HK-2 (cell line): ENCODE data around the gene PRKAG2.

ENCODE experiments used
- DNase-seq: peaks from one replicate; pipeline ENCODE4 v3.0.0-alpha.2; 2018; ENCODE audit not compliant: unreplicated experiment

The PRKAG2 gene

DNA sequence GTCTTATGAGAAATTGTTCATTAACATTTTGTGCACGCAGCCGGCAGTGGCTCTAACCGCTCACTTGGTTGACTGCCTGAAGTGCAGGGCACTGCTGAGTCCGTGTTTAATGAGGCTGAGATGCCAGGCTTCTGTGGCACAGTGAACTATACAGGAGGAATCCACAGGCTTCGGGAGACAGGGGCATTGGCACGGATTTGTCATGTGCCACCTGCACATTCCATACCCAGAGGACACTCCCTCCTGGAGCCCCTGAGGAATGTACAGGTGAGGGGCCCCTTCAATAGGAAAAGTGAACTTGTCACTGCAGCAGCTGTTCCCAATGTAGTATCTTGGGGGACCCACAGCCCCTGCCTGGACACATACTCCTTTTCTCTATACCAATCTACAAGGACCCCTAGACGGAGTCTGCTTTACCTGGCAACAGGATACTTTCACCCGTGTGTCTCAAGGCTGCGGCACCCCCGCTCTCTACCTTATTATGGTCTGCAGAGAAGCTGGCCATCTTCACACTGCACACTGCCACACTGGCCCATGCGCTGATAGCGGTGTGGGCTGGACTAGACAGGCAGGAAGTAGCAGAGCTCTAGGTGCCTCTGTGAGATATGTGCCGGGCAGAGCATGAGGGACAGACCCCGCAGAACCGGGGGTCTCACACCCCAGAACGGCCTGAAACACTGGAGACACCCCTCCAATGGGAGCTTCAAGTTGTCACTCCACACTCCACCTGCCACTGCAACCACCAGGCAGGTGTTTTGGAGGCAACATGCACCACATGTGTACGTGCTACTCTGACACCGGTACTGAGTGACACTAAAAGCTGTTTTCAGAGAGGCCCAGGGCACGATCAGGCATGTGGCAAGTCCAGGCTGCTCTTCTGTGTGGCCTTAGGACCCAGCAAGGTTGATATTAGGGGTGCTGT lies 285.8 kb downstream of the PRKAG2 start:
- no peak for DNase-seq

DNA sequence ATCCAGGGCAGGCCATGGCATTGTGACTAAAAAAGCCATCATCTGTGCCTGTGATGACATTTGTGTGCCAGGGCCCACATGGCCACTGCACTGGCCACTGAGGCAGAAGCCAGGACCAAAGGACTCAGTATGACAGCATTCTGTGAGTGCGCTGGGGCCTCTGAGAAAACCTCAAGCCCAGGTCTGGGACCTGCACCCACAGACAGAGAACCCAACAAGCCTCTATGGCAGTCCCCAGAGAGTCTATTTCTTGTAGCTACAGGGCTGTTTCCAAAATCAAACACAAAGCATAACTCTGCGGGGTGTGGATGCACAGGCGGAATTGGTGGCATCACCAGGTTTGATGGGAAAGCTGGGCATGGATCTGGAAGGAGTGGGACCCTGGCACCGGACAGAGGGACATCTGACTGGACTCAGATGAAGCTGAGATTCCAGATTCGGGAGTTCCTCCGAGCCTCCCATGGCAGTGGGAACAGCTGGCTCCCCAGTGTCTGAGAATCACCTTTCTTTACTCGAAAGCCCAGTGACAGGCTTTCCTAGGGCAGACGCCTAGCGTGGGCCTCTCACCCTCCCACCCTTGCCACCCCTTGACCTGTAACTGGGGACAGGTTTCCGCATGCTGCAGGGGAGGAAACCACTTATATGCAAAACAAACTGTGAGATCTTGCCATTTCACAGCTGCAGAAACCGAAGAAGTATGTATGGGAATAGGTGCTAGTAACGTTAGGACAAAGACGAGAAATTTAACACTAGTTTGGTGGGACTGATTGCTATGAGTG lies 286.7 kb downstream of the PRKAG2 start:
- no peak for DNase-seq

DNA sequence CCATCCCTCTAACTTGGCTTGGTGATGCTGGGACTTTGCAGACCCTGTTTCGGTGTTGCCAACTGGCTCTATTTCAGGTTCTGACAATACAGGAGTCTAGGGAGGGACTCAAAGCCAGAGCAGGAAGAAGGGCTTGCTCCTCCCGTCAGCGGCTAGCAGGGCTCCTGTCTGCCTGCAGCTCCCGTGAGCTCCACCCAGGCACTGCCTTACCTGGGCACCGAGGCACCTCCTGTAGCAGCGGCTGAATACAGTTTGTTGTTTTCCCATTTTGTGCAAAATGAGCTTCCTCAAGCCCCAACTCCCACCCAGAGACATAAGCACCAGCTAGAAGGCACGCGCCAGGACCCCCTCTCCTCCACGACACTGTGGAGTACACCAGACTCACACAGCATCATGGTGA lies 287.9 kb downstream of the PRKAG2 start:
- no peak for DNase-seq

DNA sequence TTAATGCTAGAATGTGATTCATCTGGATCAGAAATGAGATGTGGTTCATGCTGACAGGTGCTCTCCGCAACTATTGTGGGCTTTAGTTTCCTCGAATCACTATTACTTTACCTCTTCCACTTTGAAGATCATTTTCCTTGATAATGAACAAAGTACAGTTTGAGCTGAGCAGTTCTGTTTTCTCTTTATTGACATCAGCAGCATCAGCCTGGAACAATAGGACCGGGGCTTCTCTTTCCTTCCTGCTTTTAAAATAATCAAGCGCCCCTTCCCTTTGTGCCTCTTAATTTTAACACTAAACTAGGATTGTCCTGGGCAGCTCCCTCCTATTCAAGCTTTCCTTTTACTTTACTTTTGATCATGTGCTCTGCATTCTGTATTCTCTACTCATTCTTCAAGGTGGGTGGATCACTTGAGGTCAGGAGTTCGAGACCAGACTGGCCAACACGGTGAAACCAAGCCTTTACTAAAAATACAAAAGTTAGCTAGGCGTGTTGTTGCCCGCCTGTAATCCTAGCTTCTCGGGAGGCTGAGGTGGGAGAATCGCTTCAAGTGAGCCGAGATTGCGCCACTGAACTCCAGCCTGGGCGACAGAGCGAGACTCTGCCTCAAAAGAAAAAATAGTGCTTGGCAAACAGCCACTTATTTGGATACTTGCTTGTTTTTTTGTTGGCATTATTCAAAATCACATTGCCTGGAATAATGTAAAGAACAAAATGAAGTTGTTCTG lies 290.2 kb downstream of the PRKAG2 start:
- DNase-seq = no peak

DNA sequence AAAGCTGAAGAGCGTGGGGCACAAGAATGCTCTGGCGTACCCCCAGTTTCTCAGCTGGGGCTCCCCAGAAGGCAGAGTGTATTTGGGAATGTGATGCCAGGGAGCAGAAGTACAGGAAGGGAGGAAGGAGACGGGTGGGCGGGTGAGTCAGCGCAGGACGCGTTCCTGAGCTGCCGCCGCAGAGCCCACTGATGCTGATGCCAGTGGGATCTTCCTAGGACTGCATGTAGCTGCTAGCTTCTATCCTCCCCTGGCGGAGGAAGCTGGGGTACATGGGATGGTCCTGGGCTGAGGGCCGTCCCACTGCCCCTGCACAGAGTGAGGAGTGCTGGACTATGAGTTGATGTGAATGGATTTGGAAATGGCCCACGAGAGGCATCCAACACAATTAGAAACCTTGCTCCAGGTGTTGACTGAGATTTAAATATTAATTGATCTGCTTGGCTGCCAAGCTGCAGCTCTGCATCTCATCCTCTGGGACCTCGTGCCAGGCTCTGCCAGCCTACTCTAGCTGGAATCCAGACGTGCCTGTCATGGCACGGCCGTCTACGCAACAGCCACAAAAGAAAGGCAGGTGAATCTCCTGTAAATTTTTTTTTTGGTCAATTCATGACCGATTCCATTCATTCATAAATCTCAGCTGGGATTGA lies 291.0 kb downstream of the PRKAG2 start:
- no peak for DNase-seq

DNA sequence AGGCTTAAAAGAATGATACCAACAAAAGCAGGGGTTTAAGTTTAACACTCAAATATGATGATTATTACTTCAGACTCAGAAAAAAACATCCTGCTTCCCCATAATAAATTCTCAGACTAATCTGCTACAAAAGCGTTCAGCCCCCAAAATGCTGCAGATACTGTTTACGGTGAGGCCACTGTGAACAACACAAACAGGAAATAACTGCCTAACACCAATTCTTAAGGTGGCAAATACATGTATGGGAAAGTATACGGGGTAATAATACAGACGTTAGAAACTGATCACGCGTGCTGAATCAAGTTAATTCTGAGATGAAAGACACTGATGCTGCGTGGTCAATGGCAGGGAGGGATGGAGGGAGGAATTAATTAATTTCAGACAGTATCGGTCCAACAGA lies 295.2 kb downstream of the PRKAG2 start:
- no peak for DNase-seq

DNA sequence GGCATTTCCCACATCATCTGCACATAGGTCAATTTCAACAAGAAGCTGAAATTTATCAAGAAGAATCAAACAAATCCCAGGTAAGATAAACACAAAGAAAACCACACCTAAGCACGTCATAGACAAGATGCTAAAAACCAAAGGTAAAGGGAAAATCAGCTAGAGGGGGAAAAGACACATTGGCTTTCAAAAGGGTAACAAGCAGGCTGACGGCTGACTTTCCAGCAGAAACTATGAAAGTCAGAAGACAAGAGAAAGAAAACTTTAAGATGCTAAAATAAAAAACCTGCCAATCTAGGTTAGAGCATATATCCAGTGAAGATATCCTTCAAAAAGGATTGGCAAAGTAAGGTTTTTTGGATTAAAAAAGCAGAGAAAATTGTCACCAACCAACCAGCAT lies 297.3 kb downstream of the PRKAG2 start:
- DNase-seq = no peak

DNA sequence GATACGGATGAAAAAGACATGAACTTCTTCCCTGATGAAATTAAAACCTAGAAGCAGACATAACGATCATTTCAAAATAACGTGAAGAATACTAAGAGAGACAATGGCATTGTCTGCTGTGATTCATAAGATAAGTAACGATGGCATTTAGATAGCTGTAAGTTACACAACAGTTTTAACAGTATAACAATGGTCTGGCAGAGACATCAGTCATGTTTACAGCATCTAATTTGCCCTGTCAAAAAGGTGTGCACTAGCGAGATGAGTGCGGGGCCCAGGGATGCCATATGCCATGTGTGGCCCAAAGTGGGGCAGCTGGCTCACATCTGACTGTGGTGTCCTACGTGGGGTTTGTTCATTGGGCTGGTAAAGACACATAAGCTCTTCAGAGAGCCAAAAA lies 301.5 kb downstream of the PRKAG2 start:
- no peak for DNase-seq

DNA sequence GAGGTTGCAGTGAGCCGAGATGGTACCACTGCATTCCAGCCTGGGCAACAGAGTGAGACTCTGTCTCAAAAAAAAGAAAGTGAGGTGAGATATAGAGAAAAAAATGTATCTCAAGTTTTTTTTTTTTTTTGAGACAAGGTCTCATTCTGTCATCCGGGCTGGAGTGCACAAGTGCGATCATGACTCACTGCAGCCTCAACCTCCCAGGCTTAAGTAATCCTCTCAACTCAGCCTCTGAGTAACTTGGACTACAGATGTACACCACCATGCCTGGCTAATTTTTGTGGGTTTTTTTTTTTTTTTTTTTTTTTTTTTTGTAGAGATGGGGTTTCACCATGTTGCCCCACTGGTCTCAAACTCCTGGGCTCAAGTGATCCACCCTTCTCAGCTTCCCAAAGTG lies 303.9 kb downstream of the PRKAG2 start:
- peak; percentile 49 for DNase-seq

DNA sequence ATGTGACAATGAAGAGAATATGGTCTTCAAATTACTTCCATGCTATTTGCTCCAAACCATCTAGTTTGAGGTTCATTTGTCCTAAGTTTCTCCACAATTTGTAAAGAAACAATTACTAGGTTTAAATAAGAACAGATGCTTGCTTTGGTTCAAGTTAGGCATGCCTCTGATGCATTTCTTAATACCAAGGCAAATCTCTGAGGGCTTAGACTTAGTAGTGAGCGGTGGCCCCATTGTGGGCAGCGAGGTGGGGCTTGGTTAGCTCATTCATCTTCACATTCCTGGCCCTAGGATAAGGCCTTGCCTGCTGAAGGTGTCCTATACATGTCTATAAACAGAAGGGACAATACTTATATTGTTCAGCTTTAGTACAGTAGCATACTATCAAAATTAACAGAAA lies 304.8 kb downstream of the PRKAG2 start:
- no peak for DNase-seq

DNA sequence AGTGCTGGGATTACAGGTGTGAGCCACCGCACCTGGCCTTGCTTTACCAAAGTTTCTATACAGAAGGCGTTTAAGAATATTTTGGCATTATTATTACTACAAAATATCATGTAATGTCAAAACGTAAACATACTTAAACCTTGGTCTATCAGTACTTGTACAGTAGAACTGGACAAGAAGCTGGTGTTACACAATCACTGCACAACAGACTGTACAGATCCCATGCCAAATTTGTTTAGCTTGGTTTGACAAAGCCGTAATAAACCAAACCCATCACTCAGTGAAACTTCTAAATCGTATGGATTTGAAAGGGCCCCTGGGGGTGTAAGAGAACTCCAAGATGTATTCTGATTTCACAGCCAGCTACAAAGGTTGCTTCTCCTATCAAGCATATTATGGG lies 305.4 kb downstream of the PRKAG2 start:
- no peak for DNase-seq

DNA sequence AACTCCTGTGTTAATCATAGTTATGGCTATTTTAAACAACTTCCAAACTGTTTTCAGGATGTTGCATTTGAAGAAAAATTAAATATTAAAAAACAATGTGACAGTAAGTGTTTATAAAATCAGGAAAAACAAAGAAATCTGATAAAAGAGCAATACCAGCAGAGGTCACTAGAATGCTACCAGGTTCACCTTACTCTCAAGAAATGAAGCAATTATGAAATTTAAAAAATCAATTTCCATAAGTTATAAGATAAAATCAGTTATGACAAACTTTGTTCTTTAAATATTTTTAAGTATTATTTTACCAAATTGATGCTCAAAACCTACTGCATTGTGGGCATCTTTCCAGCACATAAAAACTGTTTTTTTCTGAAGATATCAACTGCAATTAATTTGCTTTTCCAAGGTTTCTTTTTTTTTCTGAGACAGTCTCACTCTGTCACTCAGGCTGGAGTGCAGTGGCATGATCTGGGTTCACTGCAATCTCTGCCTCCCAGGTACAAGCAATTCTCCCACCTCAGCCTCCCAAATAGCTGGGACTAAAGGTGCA lies 306.5 kb downstream of the PRKAG2 start:
- DNase-seq = no peak

DNA sequence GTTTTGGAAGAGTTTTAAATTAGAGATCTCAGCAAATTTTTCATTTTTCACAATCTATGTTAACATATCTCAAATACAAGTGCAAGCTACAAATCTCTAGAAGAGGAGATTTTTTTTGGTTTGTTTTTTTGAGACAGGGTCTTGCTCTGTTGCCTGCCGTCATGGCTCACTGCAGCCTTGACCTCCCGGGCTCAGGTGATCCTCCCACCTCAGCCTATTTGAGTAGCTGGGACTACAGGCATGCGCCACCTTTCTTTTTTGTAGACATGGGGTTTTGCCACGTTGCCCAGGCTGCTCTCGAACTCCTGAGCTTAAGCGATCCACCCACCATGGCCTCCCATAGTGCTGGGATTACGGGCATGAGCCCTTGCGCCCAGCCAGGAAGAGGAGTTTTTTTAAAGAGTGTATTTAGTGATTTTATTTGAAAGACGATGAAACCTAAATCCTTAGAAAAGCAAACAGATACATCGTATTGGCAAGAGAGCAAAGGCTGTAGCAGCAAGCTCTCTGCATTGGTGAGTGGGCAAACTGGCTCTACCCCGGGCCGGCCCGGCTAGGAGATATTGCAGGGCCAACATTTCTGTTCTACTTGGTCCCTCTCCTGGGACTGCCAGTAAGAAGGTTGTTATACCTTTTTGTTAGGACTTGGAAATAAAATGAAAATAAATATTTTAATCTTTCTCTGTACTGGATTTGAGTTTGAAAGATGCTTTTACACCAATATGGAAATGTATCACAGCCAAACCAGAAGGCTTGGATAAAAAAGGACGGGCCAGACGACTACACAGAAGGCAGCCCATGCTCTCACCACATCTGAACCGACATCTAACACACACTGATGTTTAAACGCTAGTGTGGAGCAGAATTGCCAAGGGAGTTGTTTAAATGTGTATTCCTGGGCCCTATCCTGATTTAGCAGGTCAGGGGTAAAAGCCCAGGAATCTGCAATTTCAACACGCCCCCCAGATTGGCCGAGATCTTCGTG lies 307.7 kb downstream of the PRKAG2 start:
- no peak for DNase-seq

DNA sequence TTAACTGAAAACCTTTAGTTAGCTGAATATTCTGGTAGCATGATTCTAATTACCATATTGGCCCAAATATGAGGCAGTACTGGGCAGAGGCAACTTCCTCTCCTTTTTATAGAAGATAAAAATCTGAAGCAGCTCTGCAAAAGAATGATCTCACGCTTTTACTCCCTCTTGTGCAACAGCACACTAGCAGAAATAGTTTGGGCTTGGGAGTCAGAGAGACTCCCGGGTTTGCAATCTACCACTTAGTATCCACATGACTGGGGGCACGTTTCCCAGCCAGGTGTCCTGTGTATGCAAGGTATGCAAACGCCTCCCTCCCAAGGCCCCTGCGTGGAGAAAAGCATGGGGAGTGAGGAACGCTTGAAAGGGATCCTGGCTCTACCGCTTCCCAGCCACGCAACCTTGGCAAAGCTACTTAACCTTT lies 310.0 kb downstream of the PRKAG2 start:
- DNase-seq = no peak

DNA sequence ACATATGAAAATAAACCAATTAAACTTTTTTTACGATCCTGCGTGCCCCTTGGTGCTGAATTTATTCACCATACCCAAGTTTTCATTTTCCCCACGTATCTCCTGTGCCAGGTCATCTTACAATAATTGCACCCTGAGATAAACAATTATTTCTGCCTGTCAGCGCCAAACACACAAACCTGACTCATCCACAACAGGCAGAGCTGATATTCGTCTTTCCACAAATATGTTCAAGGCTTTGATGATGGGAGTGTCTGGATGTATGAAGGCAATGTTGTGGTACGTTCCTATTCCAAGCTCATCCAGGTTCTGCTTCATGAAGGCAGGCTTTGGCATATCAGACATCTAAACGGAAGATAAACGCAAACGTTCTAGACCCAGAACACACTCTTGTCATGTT lies 311.4 kb downstream of the PRKAG2 start:
- no peak for DNase-seq

DNA sequence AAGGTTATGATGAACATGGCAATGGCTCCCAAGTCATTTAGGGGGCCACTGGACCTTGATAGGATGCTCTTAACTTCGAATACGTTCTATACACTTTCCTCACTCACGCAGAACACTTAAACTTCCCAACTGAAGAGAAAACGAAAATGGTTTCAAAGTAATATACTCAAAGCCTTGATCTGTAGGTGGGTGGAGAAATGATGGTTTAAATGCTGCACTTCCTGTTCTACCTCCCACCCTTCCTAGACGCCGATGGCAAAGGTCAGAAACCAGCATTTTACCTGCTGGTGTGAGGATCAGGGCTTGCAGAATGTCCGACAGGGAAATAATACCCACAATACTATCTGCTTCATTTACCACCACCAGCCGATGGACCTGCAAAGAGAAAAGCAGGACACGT lies 316.7 kb downstream of the PRKAG2 start:
- DNase-seq = no peak

DNA sequence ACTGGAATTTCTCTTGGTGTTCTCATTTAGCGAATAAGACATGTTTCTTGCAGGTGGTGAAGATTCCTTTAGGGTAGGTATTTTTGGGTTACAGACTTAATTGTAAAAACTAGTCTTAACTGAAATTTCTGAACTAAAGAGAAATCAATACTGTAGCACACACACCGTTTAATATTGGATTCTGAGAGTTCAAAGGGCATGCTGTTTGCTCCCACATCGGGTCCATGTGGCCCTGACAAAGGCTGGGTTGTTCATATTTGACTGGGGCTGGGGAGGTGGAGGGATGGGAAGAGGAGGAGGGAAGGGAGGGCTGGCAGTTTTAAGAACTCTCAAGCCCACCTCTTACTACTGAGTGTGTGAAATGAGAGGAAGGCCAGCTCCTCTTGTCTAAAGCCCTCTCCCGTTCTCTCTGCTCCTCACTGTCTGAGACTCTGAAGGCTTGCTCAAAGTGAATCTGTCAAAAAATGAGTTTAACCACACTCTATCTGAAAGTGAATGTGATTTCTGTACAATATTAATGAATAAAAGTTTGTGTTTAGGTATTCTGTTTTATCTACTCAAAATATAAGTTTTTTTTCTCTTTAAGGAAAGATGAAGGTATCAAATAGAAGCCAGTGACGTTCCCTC lies 317.2 kb downstream of the PRKAG2 start:
- DNase-seq = no peak

DNA sequence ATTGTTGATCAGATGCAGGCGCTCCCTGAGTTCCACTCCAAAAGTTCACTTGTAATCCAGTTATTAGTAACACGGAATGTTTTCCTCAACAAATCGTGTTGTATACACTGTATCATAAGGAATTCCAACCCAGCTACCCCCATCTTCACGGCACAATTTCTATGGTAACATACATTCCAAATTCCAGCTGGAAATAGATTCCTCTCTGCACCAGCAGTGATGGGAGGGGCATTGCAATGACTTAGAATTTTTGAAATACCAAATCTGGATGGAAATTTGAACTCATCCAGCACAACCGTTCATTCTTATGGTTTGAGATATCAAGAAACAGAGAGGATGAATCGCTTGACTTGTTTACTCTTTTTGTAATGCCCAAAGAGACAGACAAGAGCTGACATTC lies 318.3 kb downstream of the PRKAG2 start:
- DNase-seq = no peak

DNA sequence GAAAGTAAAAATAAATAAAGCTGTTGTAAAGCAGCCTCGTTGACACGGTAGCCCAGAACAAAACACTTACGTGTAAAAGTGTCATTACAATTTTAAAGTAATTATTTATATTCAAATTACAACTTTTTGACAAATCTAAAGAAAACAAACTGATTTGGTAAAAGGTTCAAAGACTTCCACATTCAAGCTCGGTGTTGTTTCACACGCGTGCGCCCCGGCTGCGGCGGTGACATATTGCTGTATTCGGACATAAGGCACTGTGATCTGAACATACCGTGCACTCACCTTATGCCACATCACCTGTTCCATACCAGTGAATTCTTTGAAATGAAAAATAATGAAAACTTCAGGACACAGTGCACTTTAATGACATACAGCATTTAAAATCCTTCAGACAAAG lies 320.3 kb downstream of the PRKAG2 start:
- DNase-seq = no peak

DNA sequence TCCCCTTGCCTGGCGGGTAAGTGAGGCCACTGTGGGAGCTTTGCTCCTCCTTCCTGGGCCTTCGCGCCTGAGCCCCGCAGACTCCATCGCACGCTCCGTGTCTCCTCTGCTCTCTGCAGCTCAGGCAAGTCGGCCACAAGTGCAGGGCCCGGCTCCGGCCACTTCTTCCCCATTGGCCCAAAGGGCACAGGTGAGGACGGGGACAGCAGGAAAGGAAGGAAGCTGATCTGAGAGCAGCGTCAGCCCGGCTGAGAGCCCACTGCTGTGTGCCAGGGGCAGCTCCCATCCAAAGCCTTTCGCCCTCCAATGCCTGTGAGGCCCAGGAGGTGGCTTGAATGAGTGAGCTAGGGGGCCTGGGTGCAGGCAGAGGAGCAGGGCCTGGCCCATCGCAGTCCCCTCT lies 323.6 kb downstream of the PRKAG2 start:
- no peak for DNase-seq
